ENCODE measurements around the gene SBSN. TPM values are rescaled to one million over a fixed set of nuclear protein-coding genes. Genes with fewer than 3 reads are reported as not detected.
"Not testable (repeated sequence)": the region's sequence is repeated elsewhere in the genome, so short reads cannot be mapped to it uniquely, and the experiment has no call there.

SBSN gene
- total and polyA plus RNA-seq, 4 donors: not detected

DNA sequence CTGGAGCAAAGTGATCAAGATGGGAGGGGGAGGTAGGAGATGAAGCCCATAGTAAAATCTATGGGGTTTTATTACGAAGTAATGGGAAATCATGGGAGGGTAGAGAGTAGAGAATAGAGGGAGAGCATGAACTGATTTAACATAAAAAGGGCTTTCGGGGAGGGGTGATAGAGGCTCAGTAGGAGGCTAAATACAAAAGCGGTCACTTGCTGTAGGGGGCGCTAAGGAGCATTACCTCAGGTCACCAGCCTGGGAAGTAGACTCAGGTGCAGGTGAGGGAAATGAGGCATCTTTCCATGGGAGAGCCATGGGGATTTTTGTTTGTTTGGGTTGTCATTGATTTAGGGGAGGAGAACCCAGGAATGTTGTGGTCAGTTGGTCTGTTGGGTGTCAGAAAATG, 52.0 kb downstream of the SBSN start:
- H3K9me3 ChIP-seq (ENCODE audit: control insufficient read depth in 4 of 4, low read length in 3 of 4): no peaks in the 10 kb centered on the region
- TF ChIP-seq, protein P1, sequence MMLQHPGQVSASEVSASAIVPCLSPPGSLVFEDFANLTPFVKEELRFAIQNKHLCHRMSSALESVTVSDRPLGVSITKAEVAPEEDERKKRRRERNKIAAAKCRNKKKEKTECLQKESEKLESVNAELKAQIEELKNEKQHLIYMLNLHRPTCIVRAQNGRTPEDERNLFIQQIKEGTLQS (IDR thresholded peaks at IDR 0.05): no peak
- TF ChIP-seq, protein P2, sequence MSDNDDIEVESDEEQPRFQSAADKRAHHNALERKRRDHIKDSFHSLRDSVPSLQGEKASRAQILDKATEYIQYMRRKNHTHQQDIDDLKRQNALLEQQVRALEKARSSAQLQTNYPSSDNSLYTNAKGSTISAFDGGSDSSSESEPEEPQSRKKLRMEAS (IDR thresholded peaks at IDR 0.05): no peak
- no peak for TF ChIP-seq RXRA (IDR thresholded peaks at IDR 0.05)
- TF ChIP-seq GABPA (IDR thresholded peaks at IDR 0.05 in 1 of 2, conservative IDR thresholded peaks at IDR 0.05 in 1 of 2): no peak
- TF ChIP-seq CTCF (IDR thresholded peaks at IDR 0.05; ENCODE audit: low read depth, low read length, missing input control): no peak
- no peak for TF ChIP-seq HNF4A (conservative IDR thresholded peaks at IDR 0.05)
- no peak for TF ChIP-seq HNF4G (IDR thresholded peaks at IDR 0.05)
- no peak for TF ChIP-seq NR2F2 (IDR thresholded peaks at IDR 0.05)
- TF ChIP-seq, protein P3, sequence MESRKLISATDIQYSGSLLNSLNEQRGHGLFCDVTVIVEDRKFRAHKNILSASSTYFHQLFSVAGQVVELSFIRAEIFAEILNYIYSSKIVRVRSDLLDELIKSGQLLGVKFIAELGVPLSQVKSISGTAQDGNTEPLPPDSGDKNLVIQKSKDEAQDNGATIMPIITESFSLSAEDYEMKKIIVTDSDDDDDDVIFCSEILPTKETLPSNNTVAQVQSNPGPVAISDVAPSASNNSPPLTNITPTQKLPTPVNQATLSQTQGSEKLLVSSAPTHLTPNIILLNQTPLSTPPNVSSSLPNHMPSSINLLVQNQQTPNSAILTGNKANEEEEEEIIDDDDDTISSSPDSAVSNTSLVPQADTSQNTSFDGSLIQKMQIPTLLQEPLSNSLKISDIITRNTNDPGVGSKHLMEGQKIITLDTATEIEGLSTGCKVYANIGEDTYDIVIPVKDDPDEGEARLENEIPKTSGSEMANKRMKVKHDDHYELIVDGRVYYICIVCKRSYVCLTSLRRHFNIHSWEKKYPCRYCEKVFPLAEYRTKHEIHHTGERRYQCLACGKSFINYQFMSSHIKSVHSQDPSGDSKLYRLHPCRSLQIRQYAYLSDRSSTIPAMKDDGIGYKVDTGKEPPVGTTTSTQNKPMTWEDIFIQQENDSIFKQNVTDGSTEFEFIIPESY (IDR thresholded peaks at IDR 0.05): no peak
- no peak for TF ChIP-seq EGR1 (IDR thresholded peaks at IDR 0.05; ENCODE audit: low read depth in 2 of 2)
- no peak for TF ChIP-seq TAF1 (conservative IDR thresholded peaks at IDR 0.05)
- no peak for TF ChIP-seq FOXA2 (IDR thresholded peaks at IDR 0.05)
- no peak for TF ChIP-seq SP1 (IDR thresholded peaks at IDR 0.05)
- no peak for TF ChIP-seq REST (IDR thresholded peaks at IDR 0.05)
- no peak for TF ChIP-seq RAD21 (IDR thresholded peaks at IDR 0.05)
- TF ChIP-seq JUND (IDR thresholded peaks at IDR 0.05): no peak
- TF ChIP-seq FOXA1 (IDR thresholded peaks at IDR 0.05): no peak
- WGBS: 72% methylated on average over 4 of the region's 4 CpGs
- no peak overlapping the region for H3K9ac ChIP-seq (ENCODE audit: low read depth in 1 of 2, low read length in 2 of 2)
- no peaks in the 10 kb centered on the region for H3K4me1 ChIP-seq (ENCODE audit: control insufficient read depth in 4 of 4, insufficient read depth in 4 of 4, low read length in 3 of 4)
- no peak overlapping the region for H3K27ac ChIP-seq (ENCODE audit: low read depth in 1 of 2, low read length in 2 of 2)
- no peaks in the 10 kb centered on the region for H3K27me3 ChIP-seq (ENCODE audit: control insufficient read depth in 4 of 4, insufficient read depth in 4 of 4, low read length in 3 of 4)
- no peak overlapping the region for H3K4me3 ChIP-seq (ENCODE audit: low read depth in 1 of 3, low read length in 3 of 3)
- no peaks in the 10 kb centered on the region for H3K36me3 ChIP-seq (ENCODE audit: control insufficient read depth in 4 of 4, insufficient read depth in 3 of 4, low read depth in 1 of 4, low read length in 3 of 4)
- DNase-seq (ENCODE audit: low spot score): no peak

DNA sequence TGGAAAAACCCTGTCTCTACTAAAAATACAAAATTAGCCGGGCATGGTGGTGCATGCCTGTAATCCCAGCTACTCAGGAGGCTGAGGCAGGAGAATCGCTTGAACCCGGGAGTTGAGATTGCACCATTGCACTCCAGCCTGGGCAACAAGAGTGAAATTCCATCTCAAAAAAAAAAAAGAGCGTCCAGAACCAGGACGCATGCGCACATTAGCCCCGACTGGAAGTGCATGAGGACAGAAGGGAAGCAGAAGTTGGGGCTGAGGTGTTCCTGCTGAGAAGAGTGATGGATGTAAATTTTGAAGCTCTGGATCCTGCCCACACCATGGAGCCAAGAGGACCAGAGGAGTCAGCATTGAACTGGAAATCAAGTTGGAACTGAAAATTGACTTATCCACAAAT, 53.5 kb downstream of the SBSN start:
- not testable (repeated sequence) for H3K27me3 ChIP-seq (ENCODE audit: control insufficient read depth in 4 of 4, insufficient read depth in 4 of 4, low read length in 3 of 4); H3K4me1 ChIP-seq (ENCODE audit: control insufficient read depth in 4 of 4, insufficient read depth in 4 of 4, low read length in 3 of 4); DNase-seq (ENCODE audit: low spot score); H3K27ac ChIP-seq (ENCODE audit: low read depth in 1 of 2, low read length in 2 of 2); H3K4me3 ChIP-seq (ENCODE audit: low read depth in 1 of 3, low read length in 3 of 3); H3K9ac ChIP-seq (ENCODE audit: low read depth in 1 of 2, low read length in 2 of 2); H3K36me3 ChIP-seq (ENCODE audit: control insufficient read depth in 4 of 4, insufficient read depth in 3 of 4, low read depth in 1 of 4, low read length in 3 of 4); H3K9me3 ChIP-seq (ENCODE audit: control insufficient read depth in 4 of 4, low read length in 3 of 4)
- WGBS: 95% methylated on average over 7 of the region's 7 CpGs
